CD14-positive monocyte (primary cell): Measurements from ENCODE around the gene APC. TPM values are rescaled to one million over a fixed set of nuclear protein-coding genes. Genes with fewer than 3 reads are reported as not detected.
A peak's percentile ranks its signal among the peaks of the same experiment; 100 is the strongest.

ENCODE experiments used
- DNase-seq, 3 donors: peaks; one replicate each; pipeline ENCODE4 v3.0.0-alpha.2; 2011 to 2022
- H2AFZ ChIP-seq: 2 replicates; pipeline ENCODE4 v1.6.0; 2012; ENCODE audit warnings: mild to moderate bottlenecking, low read depth, low read length, inconsistent platforms; ENCODE audit not compliant: insufficient read depth, poor library complexity, severe bottlenecking
- H3K27ac ChIP-seq, 2 donors: 1 replicate in 1 of 2; 2 replicates in 1 of 2; pipeline ENCODE4 v1.5.1; 2012 to 2013; ENCODE audit warnings: low read length in 2 of 2, control low read depth in 1 of 2, inconsistent platforms in 1 of 2, low read depth in 1 of 2, mild to moderate bottlenecking in 1 of 2
- H3K27me3 ChIP-seq, 2 donors: one replicate each; pipeline versions ENCODE4 v1.6.0 to v1.6.1; 2011 to 2013; ENCODE audit warnings: low read length in 2 of 2; ENCODE audit not compliant: control insufficient read depth in 2 of 2, insufficient read depth in 2 of 2
- H3K36me3 ChIP-seq, 2 donors: replicated peaks in 1 of 2; 1 replicate in 1 of 2; 2 replicates in 1 of 2; pipeline versions ENCODE4 v1.5.1 to v1.6.1; 2012 to 2013; ENCODE audit warnings: low read length in 2 of 2, control low read depth in 1 of 2, inconsistent platforms in 1 of 2, mild to moderate bottlenecking in 1 of 2; ENCODE audit not compliant: insufficient read depth in 2 of 2, control insufficient read depth in 1 of 2
- H3K4me1 ChIP-seq, 2 donors: 1 replicate in 1 of 2; 2 replicates in 1 of 2; pipeline versions ENCODE4 v1.5.1 to v1.6.1; 2012 to 2013; ENCODE audit warnings: low read length in 2 of 2, control low read depth in 1 of 2, inconsistent platforms in 1 of 2, mild to moderate bottlenecking in 1 of 2, moderate library complexity in 1 of 2; ENCODE audit not compliant: insufficient read depth in 2 of 2, control insufficient read depth in 1 of 2
- H3K4me2 ChIP-seq: replicated peaks from 2 replicates; pipeline ENCODE3; 2012; ENCODE audit warnings: low read length, moderate library complexity, mild to moderate bottlenecking; ENCODE audit not compliant: poor library complexity, severe bottlenecking; ENCODE audit errors: extremely low read depth
- H3K4me3 ChIP-seq, 3 experiments: fragments of 200-600 bp in 1 of 3; sonication (generic) in 1 of 3; replicated peaks in 1 of 3; 1 replicate in 2 of 3; 2 replicates in 1 of 3; pipeline ENCODE4 v1.5.1; 2011 to 2013; ENCODE audit warnings: low read length in 3 of 3, mild to moderate bottlenecking in 3 of 3, control low read depth in 2 of 3, low read depth in 2 of 3, inconsistent platforms in 1 of 3, moderate library complexity in 1 of 3
- H3K79me2 ChIP-seq: 2 replicates; pipeline ENCODE4 v1.6.0; 2012; ENCODE audit warnings: mild to moderate bottlenecking, control low read depth, inconsistent platforms, low read length, moderate library complexity; ENCODE audit not compliant: insufficient read depth
- H3K9ac ChIP-seq: 2 replicates; pipeline ENCODE4 v1.6.0; 2017; ENCODE audit warnings: low read length, mild to moderate bottlenecking; ENCODE audit not compliant: insufficient read depth, poor library complexity, severe bottlenecking
- H3K9me3 ChIP-seq, 2 donors: replicated peaks in 1 of 2; 1 replicate in 1 of 2; 2 replicates in 1 of 2; pipeline versions ENCODE4 v1.5.1 to v1.6.1; 2012 to 2013; ENCODE audit warnings: low read length in 2 of 2, control low read depth in 1 of 2; ENCODE audit not compliant: control insufficient read depth in 1 of 2, insufficient read depth in 1 of 2
- H4K20me1 ChIP-seq: 2 replicates; pipeline ENCODE4 v1.6.0; 2012; ENCODE audit warnings: mild to moderate bottlenecking, low read length, control low read depth, moderate library complexity; ENCODE audit not compliant: insufficient read depth
- H3K27ac Mint-ChIP-seq, 7 donors: one replicate each; pipeline ENCODE4 v1.8.0; 2020; ENCODE audit warnings: mild to moderate bottlenecking in 7 of 7, mixed read lengths in 7 of 7, moderate library complexity in 6 of 7, inconsistent platforms in 2 of 7
- H3K27me3 Mint-ChIP-seq, 3 donors: one replicate each; pipeline ENCODE4 v1.8.0; 2021 to 2022; ENCODE audit warnings: low read depth in 3 of 3, mild to moderate bottlenecking in 3 of 3, mixed read lengths in 3 of 3, moderate library complexity in 3 of 3, inconsistent platforms in 1 of 3
- H3K36me3 Mint-ChIP-seq, 2 donors: one replicate each; pipeline ENCODE4 v1.8.0; 2020; ENCODE audit warnings: mixed read lengths in 2 of 2, inconsistent platforms in 1 of 2, mild to moderate bottlenecking in 1 of 2
- H3K4me1 Mint-ChIP-seq: one replicate; pipeline ENCODE4 v1.8.0; 2020; ENCODE audit warnings: mild to moderate bottlenecking, mixed read lengths
- H3K4me3 Mint-ChIP-seq, 2 donors: one replicate each; pipeline ENCODE4 v1.8.0; 2020; ENCODE audit warnings: mild to moderate bottlenecking in 2 of 2, mixed read lengths in 2 of 2, moderate library complexity in 1 of 2
- H3K9me3 Mint-ChIP-seq, 7 donors: one replicate each; pipeline ENCODE4 v1.8.0; 2020 to 2022; ENCODE audit warnings: mixed read lengths in 7 of 7, mild to moderate bottlenecking in 6 of 7, moderate library complexity in 6 of 7, inconsistent platforms in 2 of 7
- CTCF ChIP-seq: fragments of 200-600 bp; IDR thresholded peaks from one replicate; pipeline ENCODE4 v1.8.0; 2022; ENCODE audit warnings: antibody characterized with exemption, mild to moderate bottlenecking
- WGBS: methylation state at CpG from one replicate; pipeline ENCODE4 v1.1.5; 2013; ENCODE audit warnings: missing lambda C conversion rate; ENCODE audit not compliant: insufficient coverage; 5-methylcytosine and 5-hydroxymethylcytosine counted together
- intact Hi-C, 2 donors: fragments of 100-400 bp; cut with micrococcal nuclease; formaldehyde crosslinking; loops; one replicate each; pipeline versions ENCODE4 v1.15.0 to v1.15.1; 2023
- polyA plus RNA-seq, 3 donors: library from polyadenylated mRNA; depleted of rRNA in 1 of 3; unstranded in 2 of 3; stranded (reverse) in 1 of 3; fragments of 300-500 nt in 2 of 3; fragments of >200 nt in 1 of 3; fragmentation: Illumina TruSeq in 2 of 3; gene quantifications; 1 replicate in 2 of 3; 2 replicates in 1 of 3; pipeline ENCODE4 v1.2.3, GENCODE V29; 2012 to 2021

Gene APC
- polyA plus RNA-seq, 3 donors, result 6.5 to 13.6 (median 9.0) TPM

- H3K4me3 Mint-ChIP-seq, result peak overlapping the region; percentile 97 to 99
- Histone ChIP-seq H3K79me2 (peaks cover 59% of the 10 kb centered on the region), H3K4me2 (peak overlapping the region; percentile 94), H4K20me1 (peaks cover 41% of the 10 kb centered on the region), H3K4me1 (peaks cover 44 to 60% of the 10 kb centered on the region in 2 donors), H2AFZ (peak overlapping the region; percentile 99), H3K36me3 (no peaks in the 10 kb centered on the region), H3K4me3 (peak overlapping the region; percentile 87 to 96 (median 93)), H3K9ac (peak overlapping the region; percentile 90), H3K9me3 (no peaks in the 10 kb centered on the region), H3K27ac (peak overlapping the region; percentile 76 to 93), H3K27me3 (no peaks in the 10 kb centered on the region)
- peak overlapping the region; percentile 89 to 94 (median 92) for H3K27ac Mint-ChIP-seq
- H3K4me1 Mint-ChIP-seq, result peaks cover 61% of the 10 kb centered on the region
- DNase-seq, result peak in 2 of 3 donors; percentile 34 to 49
- no peak for TF ChIP-seq CTCF
- H3K36me3 Mint-ChIP-seq, result peaks cover 5 to 10% of the 10 kb centered on the region in 2 donors
- intact Hi-C loops, result no loop called here
- peaks cover 0 to 2% (median 2%) of the 10 kb centered on the region in 3 donors for H3K27me3 Mint-ChIP-seq
- WGBS, result 0% methylated on average over 3 of the region's 13 CpGs
- H3K9me3 Mint-ChIP-seq, result peaks cover 0 to 3% (median 0%) of the 10 kb centered on the region in 7 donors
Measured at GRCh38 chr5:112708103-112708622, 29.5 kb upstream of the APC start.

GRCh38 chr5:112709416-112709815, 28.3 kb upstream of the APC start:
- intact Hi-C loops, result no loop called here
- Mint-ChIP-seq H3K27ac (no peak overlapping the region), H3K36me3 (peaks cover 7 to 12% of the 10 kb centered on the region in 2 donors), H3K4me3 (peak overlapping the region in 1 of 2 donors; percentile 21), H3K9me3 (peaks cover 0 to 3% (median 0%) of the 10 kb centered on the region in 7 donors), H3K27me3 (no peaks in the 10 kb centered on the region), H3K4me1 (peaks cover 64% of the 10 kb centered on the region)
- H3K27me3 ChIP-seq, result no peaks in the 10 kb centered on the region
- peaks cover 54% of the 10 kb centered on the region for H4K20me1 ChIP-seq
- TF ChIP-seq CTCF, result no peak
- H3K9ac ChIP-seq, result no peak overlapping the region
- H3K79me2 ChIP-seq, result peaks cover 71% of the 10 kb centered on the region
- H3K4me2 ChIP-seq, result peak overlapping the region; percentile 94
- H3K27ac ChIP-seq, result no peak overlapping the region
- H3K4me3 ChIP-seq, result peak overlapping the region in 1 of 3 experiments; percentile 93
- WGBS, result 100% methylated on average over 3 of the region's 3 CpGs
- peaks cover 50 to 69% of the 10 kb centered on the region in 2 donors for H3K4me1 ChIP-seq
- no peak overlapping the region for H2AFZ ChIP-seq
- no peak for DNase-seq
- H3K36me3 ChIP-seq, result no peaks in the 10 kb centered on the region
- no peaks in the 10 kb centered on the region for H3K9me3 ChIP-seq
